Stimulated activated naive CD4-positive, alpha-beta T cell (primary cell): ENCODE results near the gene TSPAN7.

ENCODE experiments used
- DNase-seq, 6 experiments: peaks; one replicate each; lab custom pipeline; 2025; lab: John Stamatoyannopoulos, UW

The TSPAN7 gene

GRCh38 chrX:38594434-38594833, 33.1 kb downstream of the TSPAN7 start:
- DNase-seq, result no peak

- no peak for DNase-seq
Measured at GRCh38 chrX:38595801-38596200, 34.5 kb downstream of the TSPAN7 start.

GRCh38 chrX:38596939-38597338, 35.6 kb downstream of the TSPAN7 start:
- no peak for DNase-seq

- no peak for DNase-seq
Measured at GRCh38 chrX:38599796-38600755, 38.7 kb downstream of the TSPAN7 start.

GRCh38 chrX:38601866-38602265, 40.5 kb downstream of the TSPAN7 start:
- no peak for DNase-seq

- no peak for DNase-seq
Measured at GRCh38 chrX:38606821-38607220, 45.5 kb downstream of the TSPAN7 start.

GRCh38 chrX:38607976-38608375, 46.6 kb downstream of the TSPAN7 start:
- DNase-seq, result no peak

GRCh38 chrX:38610849-38611248, 49.5 kb downstream of the TSPAN7 start:
- DNase-seq, result no peak

GRCh38 chrX:38612281-38612680, 50.9 kb downstream of the TSPAN7 start:
- no peak for DNase-seq

- DNase-seq, result no peak
Measured at GRCh38 chrX:38614485-38614884, 53.1 kb downstream of the TSPAN7 start.

- DNase-seq, result no peak
Measured at GRCh38 chrX:38616904-38617303, 55.6 kb downstream of the TSPAN7 start.

- no peak for DNase-seq
Measured at GRCh38 chrX:38618180-38618579, 56.8 kb downstream of the TSPAN7 start.

GRCh38 chrX:38620623-38621022, 59.3 kb downstream of the TSPAN7 start:
- DNase-seq, result no peak

- no peak for DNase-seq
Measured at GRCh38 chrX:38626296-38626695, 65.0 kb downstream of the TSPAN7 start.

- no peak for DNase-seq
Measured at GRCh38 chrX:38627683-38628082, 66.3 kb downstream of the TSPAN7 start.

- no peak for DNase-seq
Measured at GRCh38 chrX:38628587-38628986, 67.2 kb downstream of the TSPAN7 start.

GRCh38 chrX:38632516-38632915, 71.2 kb downstream of the TSPAN7 start:
- no peak for DNase-seq

- no peak for DNase-seq
Measured at GRCh38 chrX:38634665-38635064, 73.3 kb downstream of the TSPAN7 start.

- no peak for DNase-seq
Measured at GRCh38 chrX:38636949-38637819, 75.8 kb downstream of the TSPAN7 start.

GRCh38 chrX:38638952-38639529, 77.7 kb downstream of the TSPAN7 start:
- no peak for DNase-seq

- no peak for DNase-seq
Measured at GRCh38 chrX:38639730-38640129, 78.4 kb downstream of the TSPAN7 start.

GRCh38 chrX:38641197-38641596, 79.9 kb downstream of the TSPAN7 start:
- DNase-seq, result no peak
